ENCODE data around the gene UTP20. TPM values are rescaled to one million over a fixed set of nuclear protein-coding genes. Genes with fewer than 3 reads are reported as not detected.
A peak's percentile ranks its signal among the peaks of the same experiment; 100 is the strongest.

Gene UTP20
- total RNA-seq, 4 donors from 2014 or later, result 9.7 to 17.6 (median 11.2) TPM

- TF ChIP-seq, protein P1, sequence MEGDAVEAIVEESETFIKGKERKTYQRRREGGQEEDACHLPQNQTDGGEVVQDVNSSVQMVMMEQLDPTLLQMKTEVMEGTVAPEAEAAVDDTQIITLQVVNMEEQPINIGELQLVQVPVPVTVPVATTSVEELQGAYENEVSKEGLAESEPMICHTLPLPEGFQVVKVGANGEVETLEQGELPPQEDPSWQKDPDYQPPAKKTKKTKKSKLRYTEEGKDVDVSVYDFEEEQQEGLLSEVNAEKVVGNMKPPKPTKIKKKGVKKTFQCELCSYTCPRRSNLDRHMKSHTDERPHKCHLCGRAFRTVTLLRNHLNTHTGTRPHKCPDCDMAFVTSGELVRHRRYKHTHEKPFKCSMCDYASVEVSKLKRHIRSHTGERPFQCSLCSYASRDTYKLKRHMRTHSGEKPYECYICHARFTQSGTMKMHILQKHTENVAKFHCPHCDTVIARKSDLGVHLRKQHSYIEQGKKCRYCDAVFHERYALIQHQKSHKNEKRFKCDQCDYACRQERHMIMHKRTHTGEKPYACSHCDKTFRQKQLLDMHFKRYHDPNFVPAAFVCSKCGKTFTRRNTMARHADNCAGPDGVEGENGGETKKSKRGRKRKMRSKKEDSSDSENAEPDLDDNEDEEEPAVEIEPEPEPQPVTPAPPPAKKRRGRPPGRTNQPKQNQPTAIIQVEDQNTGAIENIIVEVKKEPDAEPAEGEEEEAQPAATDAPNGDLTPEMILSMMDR (IDR thresholded peaks at IDR 0.05), result no peak
- no peak for TF ChIP-seq POLR2A (IDR thresholded peaks at IDR 0.05)
- H3K4me3 ChIP-seq (replicated peaks in 1 of 3), result no peak overlapping the region
- H3K9me3 ChIP-seq, result no peaks in the 10 kb centered on the region
- peak in 1 of 2 donors; percentile 3 for DNase-seq
- intact Hi-C loops (cut with DNase I), result no loop called here
- H3K4me1 ChIP-seq, result no peaks in the 10 kb centered on the region
- no peak overlapping the region for H3K27ac ChIP-seq
- no peaks in the 10 kb centered on the region for H3K36me3 ChIP-seq
- WGBS, 2 donors, result 61 to 75% methylated on average over 2 of the region's 2 CpGs
- no peaks in the 10 kb centered on the region for H3K27me3 ChIP-seq
Observed at GRCh38 chr12:101424620-101425019, 144.7 kb downstream of the UTP20 start.

GRCh38 chr12:101430456-101430855, 150.6 kb downstream of the UTP20 start:
- no peaks in the 10 kb centered on the region for H3K36me3 ChIP-seq
- WGBS, 2 donors, result 73 to 78% methylated on average over 2 of the region's 2 CpGs
- no peak overlapping the region for H3K4me3 ChIP-seq (replicated peaks in 1 of 3)
- no peak for DNase-seq
- intact Hi-C loops (cut with DNase I), result no loop called here
- no peak for TF ChIP-seq POLR2A (IDR thresholded peaks at IDR 0.05)
- TF ChIP-seq, protein P1 (IDR thresholded peaks at IDR 0.05), result no peak
- no peaks in the 10 kb centered on the region for H3K4me1 ChIP-seq
- H3K9me3 ChIP-seq, result no peaks in the 10 kb centered on the region
- H3K27me3 ChIP-seq, result no peaks in the 10 kb centered on the region
- H3K27ac ChIP-seq, result no peak overlapping the region

GRCh38 chr12:101436136-101436535, 156.2 kb downstream of the UTP20 start:
- Histone ChIP-seq H3K36me3 (no peaks in the 10 kb centered on the region), H3K9me3 (no peaks in the 10 kb centered on the region), H3K27ac (no peak overlapping the region), H3K4me1 (no peaks in the 10 kb centered on the region), H3K27me3 (no peaks in the 10 kb centered on the region), H3K4me3 (replicated peaks in 1 of 3) (no peak overlapping the region)
- no peak for DNase-seq
- TF ChIP-seq POLR2A (IDR thresholded peaks at IDR 0.05), result no peak
- TF ChIP-seq, protein P1 (IDR thresholded peaks at IDR 0.05), result no peak
- intact Hi-C loops (cut with DNase I), result no loop called here

Small RNAs within 50 kb of the gene (small RNA-seq; reads per million reads assigned to genes)
- gene RNU6-1068P (not detected), gene RPS27P23 (not detected)

Other genes with a start within 250 kb of the UTP20 start
- 100 to 1,000 TPM in 1 of 4 donors, 10 to 100 TPM in 3; 51.3 to 114 (median 75.9) TPM for gene SLC5A8, start 69.9 kb upstream of the UTP20 start, total RNA-seq
- 100 to 1,000 TPM in 2 of 4 donors, 10 to 100 TPM in 2; 80.0 to 104 (median 100) TPM for gene ARL1, start 127.7 kb downstream of the UTP20 start, total RNA-seq
- not detected for gene SPIC, start 195.2 kb downstream of the UTP20 start, total RNA-seq

Data from thyroid gland (tissue), 4 donors.